Non-pigmented ciliary epithelial cell (primary cell): ENCODE results near the gene NEK7.
"Not testable (repeated sequence)": the region's sequence is repeated elsewhere in the genome, so short reads cannot be mapped to it uniquely, and the experiment has no call there.

Source experiments
- DNase-seq: peaks from one replicate; pipeline ENCODE4 v3.0.0-alpha.2; 2010; ENCODE audit warnings: low read depth

Gene NEK7

DNA sequence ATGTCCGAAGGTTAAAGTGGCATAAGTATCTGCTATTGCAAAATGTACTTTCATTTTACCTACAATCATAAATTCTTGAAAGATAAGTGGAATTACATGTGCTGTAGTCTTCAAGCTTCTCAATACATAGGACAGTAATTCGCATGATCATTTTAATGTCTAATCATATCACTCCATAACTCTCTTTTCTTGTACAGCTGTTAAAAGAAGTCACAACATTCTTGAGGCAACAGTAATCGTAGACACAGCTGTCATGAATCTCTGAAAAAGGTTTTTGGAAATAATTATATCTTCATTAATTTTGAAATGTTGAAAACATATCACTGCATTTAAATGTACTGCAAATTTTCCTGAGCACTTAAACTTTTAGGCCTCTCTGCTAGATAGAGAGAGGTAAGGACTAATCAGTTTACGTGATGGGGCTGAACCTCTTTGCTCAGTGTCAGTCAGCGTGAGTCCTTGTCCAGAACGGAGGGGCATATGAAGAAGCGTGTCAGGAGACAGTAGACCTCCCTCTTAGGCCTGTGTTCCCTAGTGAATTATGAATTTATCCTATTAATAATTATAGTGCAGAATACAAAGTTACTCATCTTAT, 133.4 kb downstream of the NEK7 start:
- no peak for DNase-seq

DNA sequence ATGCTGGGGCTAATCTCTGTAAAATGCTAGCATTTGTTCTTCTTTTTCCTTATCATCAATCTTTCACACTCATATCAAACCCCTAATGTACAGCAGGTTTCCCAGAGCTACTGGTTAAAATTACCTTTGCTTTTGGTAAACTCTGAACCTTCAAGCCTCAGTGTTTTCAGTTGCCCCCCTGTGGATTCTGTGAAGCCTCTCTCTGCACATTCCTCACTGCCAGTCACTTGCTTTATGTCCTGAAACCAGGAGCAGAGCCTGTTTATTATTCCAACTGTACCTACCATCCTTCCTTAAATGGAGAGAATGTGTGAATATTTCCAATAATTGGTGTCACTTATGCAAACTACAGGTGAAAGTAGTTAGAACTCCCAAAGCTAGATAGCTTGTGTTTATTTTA, 134.2 kb downstream of the NEK7 start:
- no peak for DNase-seq

DNA sequence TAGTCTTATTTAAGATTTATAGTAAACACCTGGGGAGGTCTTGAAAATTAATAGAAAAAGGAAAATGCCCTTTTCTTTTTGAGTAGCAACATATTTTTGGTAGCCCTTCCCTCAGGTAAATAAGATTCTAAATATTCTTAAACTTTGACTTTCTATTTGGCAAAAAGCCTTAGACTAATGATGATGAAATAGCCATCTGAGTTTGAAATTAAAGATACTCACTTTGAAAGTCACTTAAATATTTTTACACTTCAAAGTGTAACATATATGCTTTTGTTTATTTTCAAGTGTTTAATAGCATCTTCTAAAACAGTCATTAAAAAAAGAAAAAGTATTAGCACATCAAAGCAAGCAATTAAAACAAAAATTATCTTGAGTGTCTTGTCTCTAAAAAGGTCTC, 135.1 kb downstream of the NEK7 start:
- DNase-seq, result no peak

DNA sequence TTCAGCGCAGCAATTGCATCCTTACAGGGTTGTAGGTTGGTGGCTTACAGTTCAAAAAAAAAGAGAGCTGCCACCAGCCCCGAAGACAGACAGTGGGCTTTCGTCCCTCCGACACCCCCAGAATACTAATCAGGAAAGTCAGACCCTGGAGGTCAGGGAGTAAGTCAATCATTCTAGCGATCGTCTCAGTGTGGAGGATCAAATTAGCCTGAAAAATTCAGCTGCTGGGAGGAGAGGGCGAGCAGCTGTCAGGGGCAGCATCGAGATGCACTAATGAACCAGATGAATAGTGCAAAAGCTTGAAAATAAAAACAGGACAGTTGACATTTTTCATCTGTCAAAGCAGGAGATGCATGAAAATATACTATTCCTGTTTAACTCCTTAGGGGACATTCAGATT, 138.4 kb downstream of the NEK7 start:
- no peak for DNase-seq

DNA sequence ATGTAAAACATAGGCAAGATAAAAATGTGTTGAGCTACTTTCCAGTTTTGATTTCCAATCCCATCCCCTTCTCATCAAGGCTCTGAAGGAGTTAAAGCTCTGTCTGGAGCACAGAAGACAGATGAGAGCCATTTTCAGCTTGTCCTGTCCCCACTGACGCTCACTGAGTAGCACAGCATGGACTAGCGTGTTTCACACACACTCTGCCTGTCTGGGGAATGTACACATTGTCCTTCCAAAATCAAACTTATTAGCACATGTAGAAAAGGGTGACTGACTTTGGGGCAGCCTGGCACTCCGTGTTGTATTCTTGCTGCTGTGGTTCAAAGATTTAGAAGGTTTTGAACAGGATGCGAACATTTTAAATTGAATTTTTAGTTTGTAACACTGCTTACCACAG, 139.2 kb downstream of the NEK7 start:
- DNase-seq, result no peak

DNA sequence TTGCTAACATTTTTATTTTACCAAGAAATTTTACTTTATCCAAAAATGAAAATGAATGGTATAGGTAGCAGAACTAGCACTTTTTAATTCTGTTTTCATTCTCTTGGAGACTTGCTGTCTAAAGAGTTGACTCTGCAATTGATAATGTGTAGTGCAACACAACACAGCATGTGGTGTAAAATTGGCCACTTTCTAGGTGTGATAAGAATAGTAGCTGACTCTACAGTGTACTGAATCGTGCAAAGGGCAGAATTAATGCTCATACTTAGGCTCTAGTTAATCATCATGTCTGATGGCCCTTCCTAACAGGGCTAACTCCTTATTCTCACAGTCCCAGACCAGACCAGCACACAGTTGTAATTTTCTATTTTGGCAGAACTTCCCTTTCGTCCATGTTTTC, 140.5 kb downstream of the NEK7 start:
- DNase-seq, result no peak

DNA sequence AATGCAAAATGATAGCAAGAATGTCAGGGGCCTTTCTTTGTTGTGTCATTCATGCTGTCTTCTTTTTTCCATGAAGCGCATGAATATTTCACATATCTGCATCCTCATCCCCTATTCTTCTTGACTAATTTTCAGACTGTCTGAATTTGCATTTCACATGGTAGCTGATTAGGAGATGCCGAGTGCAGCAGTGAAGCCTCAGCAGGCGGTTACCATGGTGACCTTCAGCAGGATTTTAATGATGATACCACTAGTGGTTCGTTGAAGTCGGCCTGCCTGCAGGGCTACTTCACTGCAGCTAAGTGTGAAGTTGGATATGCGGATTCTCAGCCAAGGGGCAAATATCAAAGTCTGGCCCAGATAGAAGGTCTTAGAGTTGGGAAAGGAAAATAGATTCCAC, 141.8 kb downstream of the NEK7 start:
- no peak for DNase-seq

DNA sequence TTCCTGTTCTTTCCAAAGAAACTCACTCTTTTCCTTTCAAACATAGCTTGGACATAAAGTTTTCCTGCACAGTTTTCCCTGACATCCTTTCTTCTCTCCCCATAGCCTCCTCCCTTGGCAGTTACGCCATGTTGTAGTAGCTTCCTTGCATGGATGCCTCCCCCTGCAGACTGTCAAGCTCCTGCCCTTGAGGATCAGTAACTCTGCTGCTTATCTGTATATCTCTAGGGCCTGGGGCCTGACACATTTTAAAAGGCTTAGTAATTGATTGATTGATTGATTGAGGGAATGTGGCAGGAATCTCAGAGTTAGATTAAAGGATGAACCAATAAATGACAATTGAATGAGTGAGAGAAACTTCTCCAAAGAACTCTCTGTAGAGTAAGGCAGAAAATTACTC, 143.7 kb downstream of the NEK7 start:
- DNase-seq, result no peak

DNA sequence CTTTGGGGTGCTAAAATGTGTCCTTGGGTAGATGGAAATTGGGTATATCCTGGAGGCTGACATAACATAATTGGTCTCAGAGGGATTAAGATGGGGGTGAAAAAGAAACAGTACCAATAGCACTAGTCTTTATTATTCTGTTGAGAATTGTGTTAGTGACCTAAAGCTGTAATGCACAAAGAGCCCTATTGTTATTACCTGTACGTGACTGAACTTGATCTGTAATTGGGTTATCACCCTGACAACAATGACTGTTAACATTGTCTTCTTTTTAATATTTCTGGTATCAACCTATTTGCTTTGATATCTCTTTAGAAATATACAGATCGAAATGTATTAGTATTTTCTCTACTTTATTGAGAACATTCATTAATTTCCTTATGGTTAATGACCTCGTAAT, 147.6 kb downstream of the NEK7 start:
- no peak for DNase-seq

DNA sequence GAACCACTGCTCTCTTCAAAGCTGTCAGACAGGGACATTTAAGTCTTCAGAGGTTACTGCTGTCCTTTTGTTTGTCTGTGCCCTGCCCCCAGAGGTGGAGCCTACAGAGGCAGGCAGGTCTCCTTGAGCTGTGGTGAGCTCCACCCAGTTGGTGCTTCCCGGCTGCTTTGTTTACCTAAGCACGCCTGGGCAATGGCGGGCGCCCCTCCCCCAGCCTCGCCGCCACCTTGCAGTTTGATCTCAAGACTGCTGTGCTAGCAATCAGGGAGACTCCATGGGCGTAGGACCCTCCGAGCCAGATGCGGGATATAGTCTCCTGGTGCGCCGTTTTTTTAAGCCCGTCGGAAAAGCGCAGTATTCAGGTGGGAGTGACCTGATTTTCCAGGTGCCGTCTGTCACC, 158.0 kb downstream of the NEK7 start:
- not testable (repeated sequence) for DNase-seq

DNA sequence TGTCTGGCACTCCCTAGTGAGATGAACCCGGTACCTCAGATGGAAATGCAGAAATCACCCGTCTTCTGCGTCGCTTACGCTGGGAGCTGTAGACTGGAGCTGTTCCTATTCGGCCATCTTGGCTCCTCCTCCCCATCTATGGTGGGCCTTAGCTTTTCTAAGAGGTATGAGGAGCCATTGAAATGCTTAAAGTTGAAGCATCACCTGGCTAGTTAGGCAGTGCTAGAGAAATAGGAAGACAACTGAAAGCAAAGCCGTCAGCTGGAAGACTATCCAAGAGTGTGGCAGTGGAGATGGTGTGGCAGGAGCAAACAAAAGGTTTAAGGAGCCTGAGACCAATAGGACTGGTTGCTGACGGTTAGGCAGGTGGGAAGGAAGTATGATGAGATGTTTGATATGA, 158.5 kb downstream of the NEK7 start:
- DNase-seq, result not testable (repeated sequence)

DNA sequence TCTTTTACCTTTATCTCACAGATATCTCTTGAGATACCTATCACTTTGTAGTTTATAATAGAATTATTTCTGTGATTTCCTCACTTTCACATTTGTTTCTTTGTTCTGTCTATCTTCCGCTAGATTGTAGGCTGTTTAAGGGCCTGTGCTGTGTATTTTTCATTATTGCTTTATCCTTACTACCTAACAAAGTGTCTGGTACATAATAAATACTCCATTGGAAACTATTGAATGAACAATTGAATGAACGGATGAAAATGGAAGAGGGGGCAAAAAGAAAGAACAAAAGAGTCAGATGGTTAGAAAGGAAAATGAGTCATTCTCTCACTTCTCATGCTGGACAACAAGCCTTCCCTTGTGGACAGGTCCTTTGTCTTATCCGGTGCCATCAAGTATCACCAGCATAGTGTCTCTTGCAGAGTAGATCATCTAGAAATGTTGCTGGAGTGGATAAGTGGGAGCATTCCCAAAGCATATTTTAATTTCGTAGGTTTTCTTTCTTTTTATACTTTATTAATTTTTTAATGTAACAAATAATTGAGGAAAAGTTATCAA, 159.8 kb downstream of the NEK7 start:
- DNase-seq, result no peak

DNA sequence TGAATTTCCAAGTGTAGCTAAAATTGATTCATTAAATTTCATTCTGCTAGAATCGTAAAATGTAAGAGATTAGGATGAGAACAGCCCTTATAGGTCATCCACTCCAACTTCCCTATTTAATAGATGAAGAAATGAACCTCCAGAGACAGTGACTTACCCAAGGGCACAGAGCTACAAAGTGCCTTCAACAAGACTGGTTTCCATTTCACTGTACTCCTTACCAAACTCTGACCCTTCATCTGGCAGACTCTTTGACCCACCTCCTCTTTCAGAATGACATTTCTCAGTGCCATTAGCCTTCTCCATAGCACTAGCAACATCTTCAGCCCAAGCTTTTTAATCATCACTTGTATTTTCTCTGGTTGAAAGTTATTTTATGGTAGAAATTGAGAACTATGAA, 161.3 kb downstream of the NEK7 start:
- DNase-seq, result no peak

DNA sequence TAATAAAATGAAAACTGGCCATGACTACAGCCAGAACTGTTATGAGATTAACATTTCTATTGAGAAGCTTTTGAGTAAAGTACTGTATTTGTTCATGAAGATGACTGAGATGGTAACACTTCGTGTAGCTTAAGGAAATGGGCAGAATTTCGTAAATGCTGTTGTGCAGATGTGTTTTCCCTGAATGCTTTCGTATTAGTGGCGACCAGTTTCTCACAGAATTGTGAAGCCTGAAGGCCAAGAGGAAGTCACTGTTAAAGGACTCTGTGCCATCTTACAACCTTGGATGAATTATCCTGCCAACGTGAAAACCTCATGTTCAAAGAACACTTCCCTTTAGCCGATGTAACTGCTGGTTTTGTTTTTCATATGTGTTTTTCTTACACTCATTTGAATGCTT, 164.0 kb downstream of the NEK7 start:
- no peak for DNase-seq

DNA sequence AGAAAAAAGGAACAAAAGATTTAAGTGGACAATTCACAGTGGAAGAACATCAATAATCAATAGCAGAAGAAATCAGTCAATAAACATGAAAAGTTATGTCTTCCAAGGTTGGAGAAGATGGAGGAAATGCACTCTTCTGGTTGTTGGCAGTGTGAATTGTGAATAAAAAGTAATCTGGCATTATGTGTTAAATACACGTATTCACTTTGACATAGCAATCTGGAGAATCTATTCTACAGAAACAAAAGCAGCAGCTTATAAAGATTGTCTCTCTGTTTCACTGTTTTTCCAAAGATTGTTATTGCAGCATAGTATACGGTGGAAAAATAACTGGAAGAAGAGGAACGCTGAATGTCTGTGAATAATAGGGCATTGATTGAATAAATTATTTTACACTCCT, 169.4 kb downstream of the NEK7 start:
- no peak for DNase-seq

DNA sequence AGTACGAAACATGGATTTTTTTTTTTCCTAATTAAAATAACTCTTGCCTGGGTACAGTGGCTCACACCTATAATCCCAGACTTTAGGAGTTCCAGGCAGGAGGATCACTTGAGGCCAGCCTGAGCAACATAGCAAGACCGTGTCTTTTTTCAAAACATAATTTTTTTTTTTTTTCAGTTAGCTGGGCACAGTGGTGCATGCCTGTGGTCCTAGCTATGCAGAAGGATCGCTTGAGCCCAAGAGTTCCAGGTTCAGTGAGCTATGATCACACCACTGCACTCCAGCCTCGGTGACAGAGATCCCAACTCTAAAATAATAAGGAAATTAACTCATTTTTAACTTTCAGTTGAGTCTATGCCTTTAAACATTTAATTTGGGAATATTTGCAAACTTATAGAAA, 170.1 kb downstream of the NEK7 start:
- DNase-seq, result no peak

DNA sequence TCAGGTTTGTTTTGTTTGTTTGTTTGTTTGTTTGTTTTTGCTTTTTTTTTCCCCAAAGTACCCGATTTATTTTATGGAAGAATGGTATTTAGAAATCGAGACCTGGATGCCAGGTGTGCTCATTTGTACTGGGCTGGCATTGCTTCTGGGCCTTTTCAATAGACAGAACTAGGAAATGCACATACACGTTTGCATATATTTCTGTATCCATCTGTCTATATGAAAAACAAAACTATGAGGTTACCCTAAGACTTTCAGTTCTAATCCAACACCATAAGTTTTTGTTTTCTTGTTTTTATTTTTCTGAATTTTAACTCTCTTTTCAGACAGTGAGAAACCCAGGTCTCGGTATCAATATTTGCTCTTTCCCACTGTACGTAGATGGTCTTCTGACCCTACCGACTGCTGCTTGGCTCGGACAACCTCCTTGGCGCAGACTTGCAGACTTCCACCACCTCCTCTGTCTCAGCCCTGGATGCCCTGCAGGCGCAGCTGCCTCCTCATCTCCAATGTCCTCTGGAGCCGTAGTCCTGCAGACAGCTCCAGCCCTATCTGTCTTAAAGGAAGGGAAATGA, 171.7 kb downstream of the NEK7 start:
- DNase-seq, result no peak

DNA sequence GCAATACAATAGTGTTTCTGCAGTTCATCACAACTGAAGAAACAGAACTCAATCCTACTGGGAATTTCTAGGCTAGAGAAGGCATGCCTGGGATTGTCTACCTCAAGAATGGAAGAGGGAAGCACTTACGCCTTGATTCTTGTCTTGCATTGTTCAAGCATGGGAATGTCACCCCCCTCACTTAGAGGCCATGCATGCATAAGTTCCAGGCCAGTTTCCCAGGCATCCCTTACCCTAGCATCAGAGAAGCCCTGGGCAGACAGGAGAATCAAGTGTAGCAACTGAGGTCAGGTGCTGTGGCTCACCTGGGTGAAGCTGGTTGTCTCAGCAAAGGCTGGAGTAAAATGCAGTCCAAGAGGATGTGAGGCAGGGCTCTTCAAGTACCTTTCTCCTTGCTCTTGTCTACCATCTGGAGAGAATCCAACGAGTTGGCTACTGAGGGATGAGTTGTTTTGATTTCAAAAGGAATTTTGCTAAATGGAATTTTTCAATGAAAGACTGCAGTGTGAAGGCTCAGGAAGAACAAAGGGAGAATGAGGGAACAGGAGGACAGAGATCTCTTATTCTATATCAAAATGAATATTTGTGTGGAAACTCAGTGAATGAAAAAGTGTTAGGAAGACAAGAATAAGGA, 174.3 kb downstream of the NEK7 start:
- no peak for DNase-seq

DNA sequence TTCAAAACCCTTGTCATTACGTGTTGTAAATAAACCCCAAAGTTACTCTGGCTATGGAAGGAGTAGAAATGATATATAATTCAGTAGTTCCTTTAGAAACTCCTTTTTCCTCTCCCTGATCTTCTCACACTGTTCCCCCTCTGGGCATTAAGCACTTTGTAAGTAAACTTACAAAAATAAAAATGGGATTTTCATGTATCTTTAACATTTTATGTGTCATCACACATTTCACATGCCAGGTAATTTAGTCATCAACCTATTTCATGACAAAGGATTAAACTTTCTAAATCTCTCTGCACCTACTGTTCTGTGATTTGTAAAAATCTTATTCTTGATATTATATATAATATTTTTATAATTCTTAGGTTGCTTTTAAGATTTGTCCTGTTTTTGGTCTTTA, 176.9 kb downstream of the NEK7 start:
- DNase-seq, result no peak

DNA sequence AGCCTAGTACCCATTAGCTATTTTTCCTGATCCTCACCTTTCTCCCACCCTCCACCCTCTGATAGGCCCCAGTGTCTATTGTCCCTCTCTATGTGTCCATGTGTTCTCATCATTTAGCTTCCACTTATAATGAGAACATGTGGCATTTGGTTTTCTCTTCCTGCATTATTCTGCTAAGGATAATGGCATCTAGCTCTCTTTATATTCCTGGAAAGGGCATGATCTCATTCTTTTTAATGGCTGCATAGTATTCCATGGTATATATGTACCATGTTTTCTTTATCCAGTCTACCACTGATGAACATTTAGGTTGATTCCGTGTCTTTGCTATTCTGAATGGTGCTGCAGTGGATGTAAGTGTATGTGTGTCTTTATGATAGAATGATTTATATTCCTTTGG, 178.9 kb downstream of the NEK7 start:
- DNase-seq, result no peak

DNA sequence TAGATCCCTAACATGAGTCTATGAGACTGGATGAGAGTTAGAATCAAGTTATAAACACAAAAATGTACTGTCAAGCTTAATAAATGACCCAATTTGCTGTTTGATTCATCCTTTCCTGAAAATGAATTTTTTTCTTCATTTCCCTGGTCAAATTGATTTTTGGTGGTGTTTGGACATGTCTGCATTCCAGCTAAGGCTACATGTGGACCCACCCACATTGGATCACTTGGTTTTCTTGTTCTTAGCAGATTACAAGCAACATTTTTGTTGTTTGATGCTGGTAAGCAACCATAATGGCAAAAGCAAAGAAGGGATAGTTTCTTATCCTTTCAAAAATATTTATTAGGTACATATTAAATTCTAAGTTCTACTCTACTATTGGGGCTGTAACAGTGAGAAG, 181.1 kb downstream of the NEK7 start:
- DNase-seq, result no peak

DNA sequence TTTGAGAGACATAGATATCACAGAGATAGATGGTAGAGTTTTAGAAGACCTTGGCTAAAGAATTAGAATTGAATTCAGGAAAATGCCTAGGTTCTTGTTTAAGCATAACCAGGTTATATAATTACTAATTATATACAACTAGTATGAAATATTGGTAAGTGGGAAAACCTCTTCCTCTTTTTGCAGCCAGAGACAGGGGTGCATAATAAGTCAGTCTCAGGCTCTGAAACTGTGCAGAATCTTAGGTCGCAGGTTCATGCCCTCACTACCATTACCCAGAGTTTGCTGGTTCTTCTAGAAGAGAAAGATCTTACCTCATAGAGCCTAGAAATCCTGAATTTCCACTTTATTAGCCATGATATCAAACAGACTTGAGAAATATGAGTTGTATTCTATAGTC, 183.3 kb downstream of the NEK7 start:
- DNase-seq, result no peak

DNA sequence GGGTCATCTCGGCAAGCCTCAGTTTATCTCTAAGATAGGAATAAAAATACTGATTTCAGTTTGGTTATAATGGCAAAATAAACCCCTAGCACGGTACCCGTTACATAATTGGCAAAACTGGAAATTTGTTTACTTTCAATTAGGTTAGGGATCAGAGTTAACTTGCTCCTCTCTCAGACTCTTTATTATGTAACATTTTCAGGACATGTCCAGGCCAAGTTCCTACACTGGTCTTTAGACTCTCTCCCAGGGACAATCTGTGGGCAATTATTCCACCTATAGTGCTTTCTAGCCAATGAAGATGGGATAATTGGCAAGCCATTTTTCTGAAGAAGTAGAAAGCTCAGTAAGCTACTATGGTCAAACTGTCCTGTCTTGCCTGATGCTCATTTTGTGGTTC, 189.4 kb downstream of the NEK7 start:
- DNase-seq, result no peak

DNA sequence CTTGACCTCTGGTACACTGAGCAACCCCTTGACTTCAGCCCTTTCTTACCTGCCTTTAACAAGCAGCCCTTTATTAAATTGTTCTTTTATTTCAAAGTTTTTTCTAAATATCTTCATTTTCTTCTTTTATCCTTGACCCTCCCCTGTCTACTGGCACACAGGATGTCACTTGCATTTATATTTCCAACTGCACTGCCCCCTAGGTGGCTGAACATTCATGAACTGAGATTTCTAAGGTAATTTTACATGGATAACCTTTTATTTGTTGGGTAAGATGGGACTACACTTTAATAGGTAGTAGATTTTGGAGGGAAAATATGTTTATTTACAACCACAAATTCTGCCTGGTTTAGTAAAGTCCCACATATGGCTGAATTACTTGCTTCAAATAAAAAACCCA, 193.7 kb downstream of the NEK7 start:
- no peak for DNase-seq
